GM13976 (cell line): ENCODE data around the gene LGALS3BP.

Experiments used
- DNase-seq: peaks from one replicate; pipeline ENCODE4 v3.0.0; 2012; ENCODE audit warnings: low spot score
- in situ Hi-C: fragments of 300-500 bp; cut with MboI; formaldehyde crosslinking; loops from one replicate; pipeline ENCODE4 v1.12.0; 2022; ENCODE audit warnings: low sequenced_read_pairs, mixed read lengths, inconsistent platforms; ENCODE audit not compliant: unreplicated experiment
- TF ChIP-seq, protein P1 (sequence below): IDR thresholded peaks from 2 replicates; pipeline ENCODE4 v1.5.1; 2012; ENCODE audit warnings: borderline replicate concordance, mild to moderate bottlenecking; ENCODE audit not compliant: insufficient read depth; ENCODE audit errors: extremely low read depth, missing control alignments, control extremely low read depth

The LGALS3BP gene

DNA sequence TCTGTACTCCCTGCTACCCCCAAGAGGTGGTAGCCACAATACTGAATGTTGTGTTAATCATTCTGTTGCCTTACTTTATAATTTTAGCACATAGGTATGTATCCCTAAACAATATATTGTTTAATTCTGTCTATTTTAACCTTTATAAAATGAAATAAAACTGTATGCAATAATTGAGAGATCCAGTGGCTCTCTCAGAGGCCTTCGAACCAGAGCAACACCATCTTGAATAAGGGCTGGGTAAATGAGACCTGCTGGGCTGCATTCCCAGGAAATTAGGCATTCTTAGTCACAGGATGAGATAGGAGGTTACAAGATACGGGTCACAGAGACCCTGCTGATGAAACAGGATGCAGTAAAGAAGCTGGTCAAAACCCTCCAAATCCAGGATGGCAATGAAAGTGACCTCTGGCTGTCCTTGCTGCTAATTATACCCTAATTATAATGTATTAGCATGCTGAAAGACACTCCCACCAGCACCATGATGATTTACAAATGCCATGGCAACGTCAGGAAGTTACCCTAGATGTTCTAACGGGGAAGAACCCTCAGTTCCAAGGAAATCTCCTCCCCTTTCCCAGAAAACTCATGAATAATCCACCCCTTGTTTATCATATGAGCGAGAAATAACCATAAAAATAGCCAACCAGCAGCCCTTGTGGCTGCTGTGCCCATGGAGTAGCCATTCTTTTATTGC is 31.9 kb upstream of the LGALS3BP start:
- in situ Hi-C loops: no loop called here
- DNase-seq: no peak

DNA sequence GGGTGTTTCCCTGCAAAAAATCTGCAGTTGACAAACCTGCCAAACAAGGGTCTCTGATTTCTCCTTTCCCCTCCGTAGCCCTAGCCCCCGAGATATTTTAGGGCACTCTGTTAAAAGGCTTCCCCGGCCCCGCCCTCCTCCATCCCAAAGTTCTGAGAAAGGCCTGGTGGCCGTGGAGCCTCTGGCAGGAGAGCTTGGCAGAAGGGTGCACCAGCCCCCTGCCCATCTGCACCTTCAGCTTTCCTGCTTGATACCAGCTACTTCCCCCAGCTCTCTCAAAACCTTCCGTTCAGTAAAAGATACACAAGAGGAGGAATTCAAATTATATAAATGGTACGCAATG is 30.6 kb upstream of the LGALS3BP start:
- DNase-seq: no peak
- in situ Hi-C loops: no loop called here
- TF ChIP-seq, protein P1, sequence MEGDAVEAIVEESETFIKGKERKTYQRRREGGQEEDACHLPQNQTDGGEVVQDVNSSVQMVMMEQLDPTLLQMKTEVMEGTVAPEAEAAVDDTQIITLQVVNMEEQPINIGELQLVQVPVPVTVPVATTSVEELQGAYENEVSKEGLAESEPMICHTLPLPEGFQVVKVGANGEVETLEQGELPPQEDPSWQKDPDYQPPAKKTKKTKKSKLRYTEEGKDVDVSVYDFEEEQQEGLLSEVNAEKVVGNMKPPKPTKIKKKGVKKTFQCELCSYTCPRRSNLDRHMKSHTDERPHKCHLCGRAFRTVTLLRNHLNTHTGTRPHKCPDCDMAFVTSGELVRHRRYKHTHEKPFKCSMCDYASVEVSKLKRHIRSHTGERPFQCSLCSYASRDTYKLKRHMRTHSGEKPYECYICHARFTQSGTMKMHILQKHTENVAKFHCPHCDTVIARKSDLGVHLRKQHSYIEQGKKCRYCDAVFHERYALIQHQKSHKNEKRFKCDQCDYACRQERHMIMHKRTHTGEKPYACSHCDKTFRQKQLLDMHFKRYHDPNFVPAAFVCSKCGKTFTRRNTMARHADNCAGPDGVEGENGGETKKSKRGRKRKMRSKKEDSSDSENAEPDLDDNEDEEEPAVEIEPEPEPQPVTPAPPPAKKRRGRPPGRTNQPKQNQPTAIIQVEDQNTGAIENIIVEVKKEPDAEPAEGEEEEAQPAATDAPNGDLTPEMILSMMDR: no peak

More for the DNA sequence above, 31.9 kb upstream of the LGALS3BP start:
- TF ChIP-seq, protein P1: no peak

DNA sequence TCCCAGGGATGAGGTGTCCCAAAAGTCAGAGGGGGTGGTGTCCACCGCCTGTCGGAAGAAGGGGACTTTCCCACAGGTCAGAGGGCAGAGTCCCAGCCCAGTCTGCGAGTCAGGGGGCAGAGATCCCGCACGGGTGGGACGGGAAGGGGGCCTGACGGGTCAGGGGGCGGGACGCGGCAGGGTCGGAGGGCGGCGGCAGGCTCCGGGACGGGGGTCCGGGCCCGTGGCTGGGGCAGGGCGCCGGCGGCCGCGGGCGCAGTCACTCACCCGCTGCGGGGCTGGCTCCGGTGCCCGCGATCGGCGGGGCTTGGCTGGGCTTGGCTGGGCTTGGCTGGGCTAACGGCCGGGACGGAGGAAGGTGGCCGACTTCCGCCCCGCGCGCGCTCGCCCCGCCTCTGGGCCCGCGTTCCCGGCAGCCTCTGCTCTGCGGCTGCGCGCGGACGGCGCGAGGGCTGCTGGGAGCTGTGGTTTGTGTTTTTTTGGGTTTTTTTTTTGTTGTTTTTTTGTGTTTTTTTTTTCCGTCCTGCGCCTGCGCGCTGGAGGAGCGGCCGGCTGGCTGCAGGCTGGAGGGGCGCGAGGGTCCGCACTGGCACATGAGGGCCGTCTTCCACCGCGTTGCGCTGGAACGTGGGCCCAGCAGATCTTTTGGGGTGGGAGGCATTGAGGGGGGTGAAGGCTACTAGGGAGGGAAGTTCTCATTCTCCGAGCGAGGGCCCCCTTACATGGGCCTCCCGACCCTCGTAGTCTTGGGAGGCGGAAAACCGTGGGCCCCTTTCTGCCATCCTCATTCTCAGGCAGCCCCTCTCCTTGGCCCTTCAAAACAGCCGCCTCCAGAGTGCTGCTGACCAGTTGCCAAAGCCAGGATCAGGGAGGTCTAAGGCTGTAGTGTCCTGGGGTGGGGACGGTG is 29.9 kb upstream of the LGALS3BP start, which contains the start of gene CANT1:
TSS of gene CANT1 (minus strand) at position 368 of the 907 bp plus-strand sequence. CDS start 12,142 bp downstream, outside the sequence.
- peak; percentile 99 for DNase-seq
- in situ Hi-C loops: no loop called here
- TF ChIP-seq, protein P1: no peak

DNA sequence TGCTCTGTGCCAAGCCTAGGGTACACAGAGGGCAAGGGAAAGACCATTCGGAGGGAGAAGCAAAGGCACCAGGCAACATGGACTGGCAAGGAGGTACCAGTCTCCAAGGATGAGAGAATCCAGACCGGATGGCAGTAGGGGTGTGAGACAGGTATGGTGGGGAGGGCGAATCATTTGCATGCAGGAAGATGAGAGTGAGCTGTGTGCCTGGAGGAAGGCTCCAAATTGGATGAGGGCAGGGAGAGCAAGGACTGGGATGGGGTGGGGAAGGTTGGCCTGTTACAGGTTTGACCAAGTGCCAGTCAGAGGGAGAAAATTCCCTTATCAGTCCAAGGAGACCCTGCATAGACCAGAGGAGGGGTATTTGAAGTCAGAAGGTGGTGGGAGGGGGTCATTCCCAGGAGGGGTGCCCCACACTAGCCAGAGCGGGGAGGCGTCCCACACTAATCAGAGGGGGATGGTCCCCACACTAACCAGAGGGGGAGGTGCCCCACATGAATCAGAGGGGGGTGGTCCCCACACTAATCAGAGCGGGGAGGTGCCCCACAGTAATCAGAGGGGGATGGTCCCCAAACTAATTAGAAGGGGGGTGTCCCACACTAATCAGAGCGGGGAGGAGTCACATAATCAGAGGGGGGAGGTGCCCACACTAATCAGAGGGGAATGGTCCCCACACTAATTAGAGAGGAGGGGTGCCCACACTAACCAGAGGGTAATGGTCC is 29.1 kb upstream of the LGALS3BP start:
- in situ Hi-C loops: no loop called here
- TF ChIP-seq, protein P1: no peak
- DNase-seq: no peak

DNA sequence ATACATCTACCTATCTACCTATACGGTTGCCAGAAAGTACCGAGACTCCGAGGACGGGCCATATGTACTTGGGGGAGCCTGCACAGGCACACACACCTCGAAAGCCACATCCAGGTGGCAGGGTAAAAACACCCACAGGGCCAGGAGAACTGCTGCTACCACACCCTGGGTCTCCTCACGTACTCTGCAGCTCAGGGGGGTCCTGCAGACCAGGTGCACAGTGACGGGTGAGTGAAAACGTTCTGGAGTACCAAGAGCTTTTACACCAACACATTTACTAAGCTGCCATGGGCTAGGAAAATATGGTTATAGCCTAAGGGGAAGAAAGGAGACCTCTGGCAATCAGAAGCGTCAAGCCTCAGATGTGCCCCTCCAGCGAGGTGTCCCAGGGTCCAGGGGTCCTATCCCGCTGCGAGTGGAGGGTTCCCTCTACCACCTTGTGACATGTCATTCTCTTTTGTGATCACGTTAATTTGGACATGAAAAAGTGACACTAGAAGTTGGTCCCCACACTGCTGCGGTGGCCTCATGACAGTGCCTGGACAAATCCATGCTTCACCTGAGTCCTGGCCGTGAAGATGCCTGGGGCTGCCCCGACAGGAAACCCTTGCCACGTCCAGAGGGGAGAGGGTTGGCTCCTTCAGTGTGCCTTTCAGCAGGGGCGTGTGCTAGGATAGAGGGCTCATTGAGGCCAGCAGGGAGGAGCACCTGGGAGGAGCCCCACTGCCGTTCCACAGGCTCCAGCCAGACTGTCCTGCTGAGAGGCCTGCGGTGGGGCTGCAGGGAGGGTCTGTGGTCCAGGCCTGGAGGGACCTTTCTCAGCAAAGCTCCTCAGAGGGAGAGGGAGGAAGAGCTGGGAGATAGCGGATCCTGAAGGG is 28.0 kb upstream of the LGALS3BP start:
- TF ChIP-seq, protein P1: no peak
- in situ Hi-C loops: no loop called here
- no peak for DNase-seq
